Adrenal gland (tissue), 12 donors: ENCODE data around the gene AP2M1. TPM values are rescaled to one million over a fixed set of nuclear protein-coding genes. Genes with fewer than 3 reads are reported as not detected.

Source experiments
- DNase-seq, 7 donors: peaks; one replicate each; pipeline ENCODE4 v3.0.0-alpha.2; 2019 to 2020
- H3K27ac ChIP-seq, 5 donors: fragments of 200-600 bp; sonication (generic) in 4 of 5; 1 replicate in 3 of 5; 2 replicates in 2 of 5; pipeline versions ENCODE4 v1.5.1 to v1.8.0; 2016 to 2020; ENCODE audit warnings: mild to moderate bottlenecking in 1 of 5
- H3K27me3 ChIP-seq: fragments of 200-600 bp; 2 replicates; pipeline ENCODE4 v1.8.0; 2021
- H3K36me3 ChIP-seq, 2 donors: fragments of 200-600 bp; replicated peaks in 1 of 2; 1 replicate in 1 of 2; 2 replicates in 1 of 2; pipeline versions ENCODE4 v1.5.1 to v1.8.0; 2018 to 2022
- H3K4me1 ChIP-seq, 2 donors: fragments of 200-600 bp; replicated peaks in 1 of 2; 1 replicate in 1 of 2; 2 replicates in 1 of 2; pipeline versions ENCODE4 v1.5.1 to v1.8.0; 2018 to 2021
- H3K4me3 ChIP-seq, 4 donors: fragments of 200-600 bp; sonication (generic) in 3 of 4; one replicate each; pipeline ENCODE4 v1.5.1; 2016 to 2018
- H3K9me3 ChIP-seq, 3 donors: fragments of 200-600 bp; sonication (generic) in 1 of 3; replicated peaks in 1 of 3; 1 replicate in 2 of 3; 2 replicates in 1 of 3; pipeline versions ENCODE4 v1.5.1 to v1.8.0; 2016 to 2021
- CTCF ChIP-seq, 6 experiments: fragments of 450-650 bp in 4 of 6; fragments of 200-600 bp in 2 of 6; sonication (generic) in 1 of 6; IDR thresholded peaks; 1 replicate in 5 of 6; 2 replicates in 1 of 6; pipeline versions ENCODE4 v1.5.1 to v1.8.0; 2016 to 2021; ENCODE audit warnings: antibody characterized with exemption in 6 of 6, mild to moderate bottlenecking in 2 of 6, moderate library complexity in 1 of 6
- POLR2A ChIP-seq, 2 donors: fragments of 450-650 bp; IDR thresholded peaks; one replicate each; pipeline ENCODE4 v1.6.1; 2017; ENCODE audit warnings: antibody characterized with exemption in 2 of 2, mild to moderate bottlenecking in 2 of 2, moderate library complexity in 1 of 2
- WGBS, 4 donors: extraction: QIAGEN DNeasy Blood & Tissue Kit in 2 of 4; methylation state at CpG; one replicate each; pipeline versions ENCODE4 v1.1.5 to v1.1.7; 2013 to 2017; 5-methylcytosine and 5-hydroxymethylcytosine counted together
- intact Hi-C, 2 donors: fragments of 100-400 bp; cut with DNase I; formaldehyde crosslinking; loops; one replicate each; pipeline versions ENCODE4 v1.14.1 to v1.15.0; 2022 to 2023
- polyA plus RNA-seq, 3 donors: library from polyadenylated mRNA; stranded (reverse); fragments of 200-250 nt in 2 of 3; fragments of 350-450 nt in 1 of 3; fragmentation: Illumina TruSeq in 1 of 3; extraction: RNeasy Lipid Tissue Mini Kit (QIAGEN cat#74804) in 1 of 3; gene quantifications; one replicate each; pipeline ENCODE4 v1.2.3, GENCODE V29; 2013 to 2014
- total RNA-seq, 9 donors: library from RNA; depleted of rRNA in 4 of 9; stranded (reverse); fragments of >200 nt in 4 of 9; fragments of 120-200 nt in 1 of 9; fragmentation: NEBNext Ultra II Directional in 1 of 9; extraction: Animal tissue kit (Norgen Biotek cat#: 25700) in 1 of 9; gene quantifications; one replicate each; pipeline versions ENCODE4 v1.1.0 to v1.2.4, GENCODE V29; 2013 to 2023
- donor health status: healthy with polysubstance abuse.
- donor health status: Bipolar disorder and iron deficiency.
- donor health status: DM: yes; HTN: yes; CAD: no.
- donor health status: DM: no; HTN: no; CAD: no.
- donor health status: DM: no; HTN: no; CAD: no.
- donor health status: DM: yes; HTN: yes; CAD: no.

Gene AP2M1
- total and polyA plus RNA-seq, 12 donors: 250 to 882 (median 510) TPM

- TF ChIP-seq CTCF (IDR thresholded peaks at IDR 0.05) (peak in 2 of 6 experiments; percentile 6 to 38), POLR2A (IDR thresholded peaks at IDR 0.05) (peak; percentile 33 to 74)
- 0 to 1% (median 0%) methylated on average over 17 to 56 of the region's 56 CpGs for WGBS, 4 donors
- peak within 1 kb of the TSS; percentile 74 to 96 (median 84) for H3K4me3 ChIP-seq
- H3K4me1 ChIP-seq: peaks cover 7 to 16% of the 10 kb centered on the region in 2 donors
- H3K27ac ChIP-seq: peak within 1 kb of the TSS; percentile 48 to 91 (median 73)
- intact Hi-C loops: loop anchor here in 1 of 2 donors (10.0 kb wide), 2 partner anchors 121 to 241 kb away; partner anchors contain the start of gene ABCC5
- peaks cover 0 to 24% of the 10 kb centered on the region in 2 donors for H3K36me3 ChIP-seq
- DNase-seq: peak; percentile 89 to 95 (median 91)
- no peaks in the 10 kb centered on the region for H3K27me3 ChIP-seq
- H3K9me3 ChIP-seq: no peaks in the 10 kb centered on the region
Measured at GRCh38 chr3:184135149-184135910, 39.3 kb upstream of the AP2M1 start, which contains the start of gene EIF2B5. EIF2B5 (plus strand) TSS chr3:184135358; CDS start chr3:184135386, 28 bp downstream.

- 2 to 5% (median 3%) methylated on average over 9 of the region's 9 CpGs for WGBS, 4 donors
- Histone ChIP-seq H3K4me3 (peak overlapping the region; percentile 74 to 96 (median 84)), H3K27me3 (no peaks in the 10 kb centered on the region), H3K4me1 (peaks cover 7 to 16% of the 10 kb centered on the region in 2 donors), H3K9me3 (no peaks in the 10 kb centered on the region), H3K27ac (peak overlapping the region in 4 of 5 donors; percentile 72 to 91 (median 82)), H3K36me3 (peaks cover 0 to 30% of the 10 kb centered on the region in 2 donors)
- intact Hi-C loops: loop anchor here in 1 of 2 donors (10.0 kb wide), 2 partner anchors 121 to 241 kb away; partner anchors contain the start of gene ABCC5
- DNase-seq: no peak
- TF ChIP-seq CTCF (IDR thresholded peaks at IDR 0.05) (no peak), POLR2A (IDR thresholded peaks at IDR 0.05) (no peak)
Measured at GRCh38 chr3:184135911-184136260, 38.8 kb upstream of the AP2M1 start.

GRCh38 chr3:184140436-184140835 lies 34.2 kb upstream of the AP2M1 start:
- TF ChIP-seq CTCF (IDR thresholded peaks at IDR 0.05) (no peak), POLR2A (IDR thresholded peaks at IDR 0.05) (no peak)
- 84 to 89% (median 87%) methylated on average over 10 of the region's 10 CpGs for WGBS, 4 donors
- intact Hi-C loops: no loop called here
- Histone ChIP-seq H3K9me3 (no peaks in the 10 kb centered on the region), H3K4me1 (peaks cover 7 to 21% of the 10 kb centered on the region in 2 donors), H3K36me3 (peaks cover 0 to 75% of the 10 kb centered on the region in 2 donors), H3K4me3 (no peak overlapping the region), H3K27me3 (no peaks in the 10 kb centered on the region), H3K27ac (no peak overlapping the region)
- no peak for DNase-seq

- Histone ChIP-seq H3K27ac (no peak overlapping the region), H3K4me1 (peaks cover 0 to 8% of the 10 kb centered on the region in 2 donors), H3K9me3 (no peaks in the 10 kb centered on the region), H3K36me3 (peaks cover 0 to 83% of the 10 kb centered on the region in 2 donors), H3K4me3 (no peak overlapping the region), H3K27me3 (no peaks in the 10 kb centered on the region)
- 92 to 94% (median 93%) methylated on average over 7 of the region's 7 CpGs for WGBS, 4 donors
- DNase-seq: no peak
- TF ChIP-seq CTCF (IDR thresholded peaks at IDR 0.05) (no peak), POLR2A (IDR thresholded peaks at IDR 0.05) (no peak)
- intact Hi-C loops: no loop called here
Measured at GRCh38 chr3:184142199-184142598, 32.5 kb upstream of the AP2M1 start.
